ENCODE results near the gene NALCN.

DNA sequence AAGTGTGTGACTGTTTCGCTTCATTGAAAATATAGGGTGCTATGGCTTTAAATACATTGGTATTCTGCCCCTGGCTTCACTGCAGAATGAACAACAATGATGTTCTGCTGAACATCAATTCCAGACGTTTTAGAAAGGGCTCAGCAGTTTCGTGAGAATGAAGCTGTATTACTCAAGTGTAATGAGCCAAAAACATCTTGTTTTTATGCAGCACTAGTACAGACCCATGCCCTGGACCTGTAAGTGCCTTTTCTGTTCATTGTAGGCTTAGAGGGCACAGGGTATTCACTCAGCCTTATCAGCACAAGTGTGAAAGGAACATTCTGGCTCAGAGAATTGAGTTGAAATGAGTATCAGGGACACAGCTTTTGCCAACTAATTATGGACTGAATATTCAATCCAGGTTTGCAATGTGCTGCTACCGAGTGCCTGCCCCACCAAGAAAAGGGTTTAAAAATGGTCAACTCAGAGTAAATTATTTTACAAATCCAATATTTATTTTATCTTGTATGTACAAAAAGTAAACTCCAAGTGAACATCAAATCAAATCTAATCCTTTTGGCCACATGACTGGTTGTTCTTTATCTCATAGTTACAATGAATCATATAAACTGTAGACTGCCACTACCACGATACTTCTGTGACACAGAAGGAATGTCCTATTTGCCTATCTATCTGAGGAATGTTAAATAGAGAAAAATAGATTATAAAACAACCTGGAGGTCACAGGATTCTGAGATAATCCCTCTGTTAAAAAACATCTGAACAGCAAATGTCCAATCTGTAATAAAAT lies 362.8 kb downstream of the NALCN start:
- TF ChIP-seq, protein P1, sequence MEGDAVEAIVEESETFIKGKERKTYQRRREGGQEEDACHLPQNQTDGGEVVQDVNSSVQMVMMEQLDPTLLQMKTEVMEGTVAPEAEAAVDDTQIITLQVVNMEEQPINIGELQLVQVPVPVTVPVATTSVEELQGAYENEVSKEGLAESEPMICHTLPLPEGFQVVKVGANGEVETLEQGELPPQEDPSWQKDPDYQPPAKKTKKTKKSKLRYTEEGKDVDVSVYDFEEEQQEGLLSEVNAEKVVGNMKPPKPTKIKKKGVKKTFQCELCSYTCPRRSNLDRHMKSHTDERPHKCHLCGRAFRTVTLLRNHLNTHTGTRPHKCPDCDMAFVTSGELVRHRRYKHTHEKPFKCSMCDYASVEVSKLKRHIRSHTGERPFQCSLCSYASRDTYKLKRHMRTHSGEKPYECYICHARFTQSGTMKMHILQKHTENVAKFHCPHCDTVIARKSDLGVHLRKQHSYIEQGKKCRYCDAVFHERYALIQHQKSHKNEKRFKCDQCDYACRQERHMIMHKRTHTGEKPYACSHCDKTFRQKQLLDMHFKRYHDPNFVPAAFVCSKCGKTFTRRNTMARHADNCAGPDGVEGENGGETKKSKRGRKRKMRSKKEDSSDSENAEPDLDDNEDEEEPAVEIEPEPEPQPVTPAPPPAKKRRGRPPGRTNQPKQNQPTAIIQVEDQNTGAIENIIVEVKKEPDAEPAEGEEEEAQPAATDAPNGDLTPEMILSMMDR (conservative IDR thresholded peaks at IDR 0.05 in 1 of 2, IDR thresholded peaks at IDR 0.05 in 1 of 2; ENCODE audit: low read depth in 1 of 2, low read length in 2 of 2) = no peak
- TF ChIP-seq EZH2 (IDR thresholded peaks at IDR 0.05; ENCODE audit: low read length, missing control alignments) = no peak

Measured in fibroblast of lung (primary cell).